Stimulated activated CD4-positive, alpha-beta T cell treated with anti-CD3 and anti-CD28 coated beads, TNF-alpha, amount 100 ng/mL, for 1 hour (primary cell): ENCODE data around the gene PDE2A.

ENCODE experiments used
- DNase-seq, 3 donors: peaks; one replicate each; pipeline ENCODE4 v3.0.0-alpha.2; 2020; ENCODE audit warnings: low read depth in 3 of 3, low spot score in 1 of 3

Gene PDE2A

GRCh38 chr11:72661486-72661885, 12.7 kb downstream of the PDE2A start:
- DNase-seq: no peak

- DNase-seq: no peak
These were observed 15.1 kb downstream of the PDE2A start for GRCh38 chr11:72658989-72659640.

GRCh38 chr11:72657411-72658100, 16.7 kb downstream of the PDE2A start:
- DNase-seq: no peak

GRCh38 chr11:72655896-72656464, 18.2 kb downstream of the PDE2A start:
- no peak for DNase-seq

GRCh38 chr11:72655014-72655413, 19.2 kb downstream of the PDE2A start:
- no peak for DNase-seq

- DNase-seq: no peak
These were observed 20.6 kb downstream of the PDE2A start for GRCh38 chr11:72653649-72654048.

- DNase-seq: no peak
These were observed 21.2 kb downstream of the PDE2A start for GRCh38 chr11:72652873-72653630.

GRCh38 chr11:72652133-72652532, 22.1 kb downstream of the PDE2A start:
- no peak for DNase-seq

GRCh38 chr11:72649215-72649976, 24.8 kb downstream of the PDE2A start:
- DNase-seq: no peak

- no peak for DNase-seq
These were observed 25.7 kb downstream of the PDE2A start for GRCh38 chr11:72648384-72649136.

- no peak for DNase-seq
These were observed 26.3 kb downstream of the PDE2A start for GRCh38 chr11:72647882-72648281.

GRCh38 chr11:72646472-72646871, 27.8 kb downstream of the PDE2A start:
- no peak for DNase-seq

- no peak for DNase-seq
These were observed 28.2 kb downstream of the PDE2A start for GRCh38 chr11:72646024-72646423.

GRCh38 chr11:72643547-72643946, 30.7 kb downstream of the PDE2A start:
- no peak for DNase-seq

- peak; percentile 6 to 58 (median 30) for DNase-seq
These were observed 31.2 kb downstream of the PDE2A start for GRCh38 chr11:72642884-72643522.

- no peak for DNase-seq
These were observed 32.0 kb downstream of the PDE2A start for GRCh38 chr11:72642043-72642883.

- DNase-seq: no peak
These were observed 32.6 kb downstream of the PDE2A start for GRCh38 chr11:72641522-72642042.

- DNase-seq: no peak
These were observed 34.5 kb downstream of the PDE2A start for GRCh38 chr11:72639502-72640375.
